Inflammatory macrophage treated with lipopolysaccharide for 4 hours (primary cell): ENCODE results near the gene DDX24.

ENCODE experiments used
- DNase-seq: peaks from one replicate; pipeline ENCODE4 v3.0.0-alpha.2; 2020

Gene DDX24

DNA sequence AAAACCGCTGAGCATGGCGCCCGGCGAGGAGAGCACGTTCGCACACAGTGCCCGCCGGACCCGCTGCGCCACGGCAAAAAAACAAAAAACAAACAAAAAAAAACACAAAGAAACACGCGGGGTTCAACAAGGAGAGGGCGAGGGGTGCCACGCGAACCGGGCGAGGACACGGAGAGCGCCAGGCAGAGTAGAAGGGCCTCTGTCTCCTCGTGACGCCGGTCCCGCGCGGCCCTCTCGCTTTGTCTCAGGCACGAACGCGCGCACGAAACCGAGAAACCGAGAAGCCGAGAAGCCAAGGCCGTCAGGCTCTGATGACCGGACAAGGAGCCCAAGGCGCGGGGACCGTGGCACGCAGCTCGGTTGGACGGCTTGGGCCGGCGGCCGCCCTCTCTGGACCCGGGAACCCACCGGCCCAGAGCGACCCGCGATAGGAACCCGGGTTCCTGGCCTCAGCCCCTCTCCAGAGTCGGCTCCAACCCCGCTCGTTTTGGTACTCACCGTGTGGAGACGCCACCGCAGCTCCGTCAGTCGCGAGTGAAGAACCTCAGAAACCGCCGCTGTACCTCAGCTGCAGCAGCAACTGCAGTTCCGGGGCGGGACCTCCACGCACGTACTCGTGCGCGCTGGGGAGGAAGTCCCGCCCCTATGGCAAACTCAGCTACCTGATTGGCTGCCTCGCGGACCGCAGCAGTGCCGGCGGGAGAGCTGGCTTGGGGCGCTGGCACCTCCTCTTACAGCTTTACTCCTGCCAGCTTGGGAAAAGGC lies at the start of gene DDX24, which contains the start of gene IFI27L1:
TSS of gene DDX24 (minus strand) at position 582 of the 765 bp plus-strand sequence. CDS start 1,460 bp downstream, outside the sequence.
TSS of gene IFI27L1 (plus strand) at position 690 of the 765 bp plus-strand sequence. CDS start 15,628 bp downstream, outside the sequence.
- DNase-seq: peak; percentile 95

DNA sequence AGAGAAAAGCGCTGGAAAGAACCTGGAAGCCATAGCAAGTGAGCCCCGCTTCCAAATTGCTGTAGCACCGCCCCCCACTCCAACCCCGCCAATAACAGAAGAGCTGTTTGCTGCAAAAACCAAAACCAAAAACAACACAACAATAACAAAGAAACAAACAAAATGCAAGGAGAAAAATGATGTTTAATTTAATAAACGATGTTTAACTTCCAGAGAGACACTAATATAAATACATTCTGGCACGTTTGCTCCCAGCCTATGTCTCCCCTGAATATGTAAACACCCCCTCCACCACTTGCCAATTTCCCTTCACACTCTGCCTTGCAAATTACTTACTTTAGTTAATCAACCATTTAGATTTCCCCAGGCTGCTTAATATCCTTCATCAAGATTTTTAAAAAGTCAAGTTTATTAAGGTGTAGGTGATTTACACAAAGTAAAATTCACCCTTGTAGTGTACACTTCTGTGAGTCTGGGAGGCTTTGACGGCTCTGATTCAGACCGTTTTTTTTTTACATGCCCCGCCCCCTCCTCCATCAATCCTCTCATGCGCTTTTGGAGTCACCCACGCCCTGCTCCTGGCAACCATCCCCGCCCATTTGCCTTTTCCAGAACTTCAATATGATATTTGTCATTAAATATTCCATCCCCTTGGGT lies 48.9 kb upstream of the DDX24 start:
- peak; percentile 63 for DNase-seq

- DNase-seq: peak; percentile 82
Measured at GRCh38 chr14:94129111-94129757, 48.2 kb upstream of the DDX24 start, which contains the start of gene IFI27L2. TSS of gene IFI27L2 (minus strand) at chr14:94129604. CDS start at chr14:94129564, 40 bp downstream.

DNA sequence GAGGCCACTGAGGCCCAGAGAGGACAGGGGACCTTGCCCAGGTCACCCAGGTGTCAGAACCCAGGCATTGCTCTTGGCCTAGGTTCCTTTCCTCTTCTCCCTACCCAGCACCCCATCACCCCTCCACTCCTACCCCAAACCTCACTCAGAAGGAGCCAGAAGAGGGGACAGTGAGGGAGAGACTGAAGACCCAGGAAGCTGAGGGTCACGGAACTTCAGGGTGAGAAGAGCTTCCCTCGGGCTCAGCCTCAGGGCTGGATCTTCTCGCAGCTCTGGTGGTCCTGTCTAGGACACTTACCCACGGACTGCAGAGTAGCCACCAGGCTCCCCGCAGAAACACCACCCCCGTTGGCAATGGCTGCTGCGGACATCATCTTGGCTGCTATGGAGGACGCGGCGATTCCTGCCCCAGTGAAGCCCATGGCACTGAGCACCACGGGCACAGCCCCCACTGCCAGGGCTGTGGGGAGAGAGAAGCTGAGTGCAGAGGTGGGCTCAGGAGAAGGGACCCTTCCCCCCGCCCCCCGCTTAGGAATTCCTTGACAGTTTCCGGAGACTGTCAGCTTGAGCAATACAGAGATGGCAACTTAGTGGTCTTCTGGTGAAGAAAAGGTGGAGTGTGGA lies 47.3 kb upstream of the DDX24 start:
- DNase-seq: no peak

GRCh38 chr14:94127330-94127729 lies 46.3 kb upstream of the DDX24 start:
- no peak for DNase-seq

DNA sequence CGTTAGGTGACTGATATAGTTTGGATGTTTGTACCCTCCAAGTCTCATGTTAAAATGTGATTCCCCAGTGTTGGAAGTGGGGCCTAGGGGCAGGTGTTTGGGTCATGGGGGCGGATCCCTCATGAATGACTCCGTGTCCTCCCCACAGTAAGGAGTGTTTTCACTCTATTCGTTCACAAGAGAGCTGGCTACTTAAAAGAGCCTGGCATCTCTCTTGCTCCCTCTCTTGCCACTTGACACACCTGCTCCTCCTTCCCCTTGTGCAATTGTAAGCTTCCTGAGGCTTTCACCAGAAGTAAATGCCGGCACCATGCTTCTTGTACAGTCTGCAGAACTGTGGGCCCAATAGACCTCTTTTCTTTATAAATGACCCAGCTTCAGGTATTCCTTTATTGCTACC lies 45.8 kb upstream of the DDX24 start:
- DNase-seq: no peak

DNA sequence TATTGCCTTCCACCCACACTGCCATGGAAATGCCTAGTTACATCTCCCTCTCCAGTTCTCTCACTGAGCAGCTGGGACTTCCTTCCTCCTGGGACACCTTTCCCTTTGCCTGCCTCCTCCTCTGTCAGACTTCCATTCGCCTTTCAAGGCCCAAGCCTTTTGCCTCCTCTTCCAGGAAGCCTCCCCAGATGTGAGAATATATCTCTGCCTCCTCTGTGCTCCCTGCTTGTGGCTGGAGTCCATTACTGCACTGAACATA lies 45.3 kb upstream of the DDX24 start:
- no peak for DNase-seq

GRCh38 chr14:94125659-94126418 lies 44.8 kb upstream of the DDX24 start:
- no peak for DNase-seq

- no peak for DNase-seq
Measured at GRCh38 chr14:94124582-94125377, 43.8 kb upstream of the DDX24 start.

DNA sequence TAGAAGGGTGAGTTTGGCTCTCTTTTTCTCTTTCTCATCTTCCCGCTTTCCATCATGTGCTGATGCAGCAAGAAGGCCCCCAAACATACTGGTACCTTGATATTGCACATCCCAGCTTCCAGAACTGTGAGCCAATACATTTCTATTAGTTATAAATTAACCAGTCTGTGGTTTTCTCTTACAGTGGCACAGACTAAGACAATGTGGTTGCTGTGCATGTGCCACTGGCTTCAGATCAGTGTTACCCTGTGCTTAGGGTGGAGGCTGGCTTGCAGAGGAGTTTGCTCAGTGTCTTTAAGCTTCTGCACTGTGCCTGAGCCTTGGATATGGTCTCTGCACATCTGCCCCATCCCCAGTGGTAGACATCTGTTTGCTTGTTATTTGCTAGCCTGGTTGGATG lies 42.9 kb upstream of the DDX24 start:
- DNase-seq: no peak

GRCh38 chr14:94123296-94123695 lies 42.3 kb upstream of the DDX24 start:
- DNase-seq: no peak

- no peak for DNase-seq
Measured at GRCh38 chr14:94122438-94122837, 41.4 kb upstream of the DDX24 start.

DNA sequence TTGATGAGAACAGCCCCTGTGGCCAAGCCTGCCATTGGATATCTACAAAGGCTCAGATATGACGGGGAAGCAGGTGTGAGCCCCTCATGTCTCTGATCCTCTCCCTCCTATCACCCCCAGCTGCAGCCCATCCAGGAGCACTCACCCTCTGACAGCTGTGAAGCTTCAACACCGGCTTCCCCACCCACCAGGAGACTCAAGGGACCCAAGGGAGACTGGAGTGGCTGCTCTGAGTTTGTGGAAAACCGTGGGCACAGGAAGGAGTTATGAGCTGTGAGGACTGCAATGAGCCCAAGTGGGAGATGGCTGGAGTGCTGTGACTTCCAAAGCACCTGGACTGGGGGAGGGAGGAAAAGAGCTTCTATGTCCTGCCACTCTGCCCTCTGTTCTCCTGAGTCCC lies 40.5 kb upstream of the DDX24 start:
- no peak for DNase-seq

DNA sequence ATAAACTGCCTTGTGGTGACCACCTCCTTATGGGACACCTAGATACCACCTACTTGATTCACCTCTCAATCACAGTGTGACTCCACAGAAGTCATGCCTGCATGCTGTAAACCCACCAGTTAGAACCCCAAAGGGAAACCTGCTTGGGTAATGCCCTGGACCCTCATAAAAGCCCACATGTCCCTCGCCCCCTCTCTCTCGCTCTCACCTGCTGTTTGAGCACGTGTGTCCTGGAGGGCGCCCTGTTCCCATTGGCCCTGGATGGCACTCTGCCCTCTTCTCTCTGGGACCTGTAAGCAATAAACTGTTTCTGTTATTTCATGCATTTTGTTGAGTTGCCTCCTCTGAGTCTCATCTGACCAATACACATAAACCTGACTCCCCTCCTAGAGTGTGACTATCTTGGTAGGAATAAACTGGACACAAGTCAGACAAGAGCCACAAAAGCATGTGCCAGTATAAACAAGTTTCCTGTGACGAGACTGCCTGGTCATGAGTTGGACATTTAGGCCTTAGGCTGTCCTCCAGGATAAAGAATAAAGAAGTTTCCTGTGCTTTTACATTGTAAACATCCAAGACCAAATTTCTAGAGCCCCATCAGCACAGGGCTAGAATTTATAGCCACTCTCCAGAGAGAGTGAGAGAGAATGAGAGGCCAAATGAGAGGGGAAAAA lies 39.8 kb upstream of the DDX24 start:
- no peak for DNase-seq

- DNase-seq: no peak
Measured at GRCh38 chr14:94119071-94119470, 38.1 kb upstream of the DDX24 start.

DNA sequence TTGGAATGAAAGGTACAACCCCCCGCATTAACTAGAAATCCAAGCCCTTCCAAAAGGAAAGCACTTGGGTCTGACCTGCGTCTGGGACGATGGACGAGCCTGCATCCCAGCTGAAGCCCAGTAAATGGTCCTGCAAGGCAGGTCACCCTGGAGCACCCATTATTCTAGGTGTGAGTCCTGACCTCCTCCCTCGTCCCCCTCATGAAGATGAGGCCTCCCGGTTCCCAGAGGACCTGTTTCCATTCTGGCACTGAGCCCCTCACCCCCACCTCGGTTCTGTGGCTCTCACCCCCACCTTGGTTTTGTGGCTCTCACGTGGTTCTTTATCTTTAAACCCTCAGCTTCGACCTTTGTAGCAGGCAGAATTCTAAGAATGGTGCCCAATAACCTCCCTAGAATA lies 36.9 kb upstream of the DDX24 start:
- no peak for DNase-seq

DNA sequence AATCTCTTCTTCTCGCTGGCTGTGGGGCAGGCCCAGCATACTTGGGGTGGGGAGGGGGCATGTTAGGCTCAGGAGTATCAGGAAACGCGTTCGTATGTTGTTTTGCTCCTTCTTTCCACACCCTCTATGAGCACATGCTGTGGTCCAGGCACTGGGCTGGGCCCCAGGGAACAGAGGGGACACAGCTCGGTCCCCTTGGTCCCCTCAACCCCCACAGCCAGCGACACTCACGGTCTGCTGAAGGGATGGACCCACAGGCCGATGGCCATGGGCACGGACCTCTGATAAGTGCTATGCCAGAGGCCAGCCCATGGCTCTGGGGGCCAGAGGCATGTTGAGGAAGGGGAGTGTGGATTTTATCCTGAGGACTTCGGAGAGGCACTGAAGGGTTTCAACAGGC lies 35.7 kb upstream of the DDX24 start:
- no peak for DNase-seq

- DNase-seq: no peak
Measured at GRCh38 chr14:94115631-94116030, 34.6 kb upstream of the DDX24 start.

DNA sequence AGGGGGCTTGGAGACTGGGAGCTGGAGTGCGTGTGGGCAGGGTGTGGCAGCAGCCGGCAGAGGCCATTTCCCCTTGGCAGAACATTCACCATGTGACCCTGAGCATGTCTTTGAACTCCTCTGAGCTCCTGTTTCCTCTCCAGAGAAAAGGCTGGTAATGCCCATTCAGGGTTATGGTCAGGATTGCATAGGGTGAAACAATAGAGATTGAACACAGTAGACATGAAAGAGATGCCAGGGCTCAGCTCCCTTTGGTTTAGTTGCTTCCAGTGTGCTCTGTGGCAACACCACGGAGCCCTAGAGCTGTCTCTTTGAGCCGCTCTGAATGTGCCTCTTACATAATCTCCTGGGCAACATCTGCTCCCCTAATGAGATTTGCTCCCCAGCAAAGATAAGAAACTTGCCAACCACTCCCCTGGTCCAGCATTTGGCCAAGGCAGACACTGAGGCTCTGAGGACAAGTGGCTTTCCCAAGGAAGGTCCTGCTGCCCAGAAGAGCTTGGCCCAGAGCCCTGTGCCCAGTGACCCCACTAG lies 34.1 kb upstream of the DDX24 start:
- peak; percentile 20 for DNase-seq

GRCh38 chr14:94114589-94115057 lies 33.6 kb upstream of the DDX24 start:
- no peak for DNase-seq
